ENCODE measurements around the gene RBP2. TPM values are rescaled to one million over a fixed set of nuclear protein-coding genes. Genes with fewer than 3 reads are reported as not detected.

RBP2 gene
- total and polyA plus RNA-seq, 9 of the 15 experiments (the other 6 are each of a cell fraction or from before 2014, with no cell fraction given): not detected

DNA sequence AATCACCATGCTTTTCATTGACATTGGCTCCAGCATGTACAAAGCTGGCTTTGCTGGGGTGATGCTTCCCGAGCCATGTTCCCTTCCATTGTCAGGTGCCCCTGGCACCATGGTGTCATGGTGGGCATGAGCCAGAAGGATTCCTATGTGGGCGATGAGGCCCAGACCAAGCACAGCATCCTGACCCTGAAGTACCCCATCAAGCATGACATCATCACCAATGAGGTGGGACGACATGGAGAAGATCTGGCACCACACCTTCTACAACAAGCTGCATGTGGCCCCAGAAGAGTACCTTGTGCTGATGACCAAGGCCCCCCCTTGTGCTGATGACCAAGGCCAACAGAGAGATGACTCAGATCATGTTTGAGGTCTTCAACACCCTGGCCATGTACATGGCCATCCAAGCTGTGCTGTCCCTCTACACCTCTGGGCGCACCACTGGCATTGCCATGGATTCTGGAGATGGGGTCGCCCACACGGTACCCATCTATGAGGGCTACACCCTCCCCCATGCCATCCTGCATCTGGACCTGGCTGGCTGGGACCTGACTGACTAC lies 17.6 kb upstream of the RBP2 start:
- BruUV-seq (replicated peaks): no TSS peak
- TF ChIP-seq, protein P1, sequence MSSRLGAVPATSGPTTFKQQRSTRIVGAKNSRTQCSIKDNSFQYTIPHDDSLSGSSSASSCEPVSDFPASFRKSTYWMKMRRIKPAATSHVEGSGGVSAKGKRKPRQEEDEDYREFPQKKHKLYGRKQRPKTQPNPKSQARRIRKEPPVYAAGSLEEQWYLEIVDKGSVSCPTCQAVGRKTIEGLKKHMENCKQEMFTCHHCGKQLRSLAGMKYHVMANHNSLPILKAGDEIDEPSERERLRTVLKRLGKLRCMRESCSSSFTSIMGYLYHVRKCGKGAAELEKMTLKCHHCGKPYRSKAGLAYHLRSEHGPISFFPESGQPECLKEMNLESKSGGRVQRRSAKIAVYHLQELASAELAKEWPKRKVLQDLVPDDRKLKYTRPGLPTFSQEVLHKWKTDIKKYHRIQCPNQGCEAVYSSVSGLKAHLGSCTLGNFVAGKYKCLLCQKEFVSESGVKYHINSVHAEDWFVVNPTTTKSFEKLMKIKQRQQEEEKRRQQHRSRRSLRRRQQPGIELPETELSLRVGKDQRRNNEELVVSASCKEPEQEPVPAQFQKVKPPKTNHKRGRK (tag; IDR thresholded peaks at IDR 0.05): no peak
- TF ChIP-seq TRIM25 (IDR thresholded peaks at IDR 0.05; ENCODE audit: borderline replicate concordance): no peak
- TF ChIP-seq ZNF318 (IDR thresholded peaks at IDR 0.05; ENCODE audit: borderline replicate concordance in 1 of 2, low read depth in 1 of 2): no peak
- no peak for TF ChIP-seq ZNF717 (CRISPR knock-in tag; IDR thresholded peaks at IDR 0.05)
- TF ChIP-seq GTF2E2 (tag; IDR thresholded peaks at IDR 0.05): no peak
- no peak for TF ChIP-seq ZNF174 (CRISPR knock-in tag; IDR thresholded peaks at IDR 0.05)
- TF ChIP-seq ZNF324 (CRISPR knock-in tag; IDR thresholded peaks at IDR 0.05): no peak
- TF ChIP-seq ZBTB1 (CRISPR knock-in tag; IDR thresholded peaks at IDR 0.05; ENCODE audit: borderline replicate concordance, low read depth): no peak
- TF ChIP-seq ZNF785 (CRISPR knock-in tag; IDR thresholded peaks at IDR 0.05): no peak
- TF ChIP-seq SMARCC2 (IDR thresholded peaks at IDR 0.05; ENCODE audit: low read depth): no peak
- no peak for TF ChIP-seq XRCC3 (IDR thresholded peaks at IDR 0.05)
- no peak for TF ChIP-seq TEAD2 (tag; IDR thresholded peaks at IDR 0.05)
- POLR2A ChIA-PET: no interaction called here
- Histone ChIP-seq H3K9me1 (ENCODE audit: control insufficient read depth, insufficient read depth, low read length) (no peaks in the 10 kb centered on the region), H4K20me1 (replicated peaks; ENCODE audit: control insufficient read depth, insufficient read depth, low read length) (no peaks in the 10 kb centered on the region), H3K9me3 (replicated peaks; ENCODE audit: control insufficient read depth, insufficient read depth, low read depth, low read length) (no peaks in the 10 kb centered on the region), H3K4me3 (no peak overlapping the region), H3K4me2 (ENCODE audit: insufficient read depth, low read length) (no peak overlapping the region), H3K79me2 (ENCODE audit: control insufficient read depth, insufficient read depth, low read length) (no peaks in the 10 kb centered on the region), H3K27ac (ENCODE audit: extremely low read depth, low read depth, low read length) (no peak overlapping the region), H3K9ac (ENCODE audit: insufficient read depth in 1 of 2, low read depth in 2 of 2, low read length in 2 of 2) (no peak overlapping the region), H2AFZ (ENCODE audit: low read depth, low read length) (no peak overlapping the region), H3K36me3 (ENCODE audit: control insufficient read depth, insufficient read depth, low read length) (no peaks in the 10 kb centered on the region), H3K27me3 (ENCODE audit: control insufficient read depth in 2 of 2, insufficient read depth in 2 of 2, low read length in 2 of 2) (no peaks in the 10 kb centered on the region; a peak in 1 of 5 replicates), H3K4me1 (replicated peaks in 1 of 2; ENCODE audit: control insufficient read depth in 2 of 2, insufficient read depth in 2 of 2, low read length in 2 of 2) (no peaks in the 10 kb centered on the region)
- no peak for DNase-seq (ENCODE audit: extremely low read depth in 1 of 4, low spot score in 3 of 4)
- in situ Hi-C loops (cut with MboI): no loop called here
- intact Hi-C loops (cut with micrococcal nuclease): no loop called here
- CTCF ChIA-PET (ENCODE audit: low intra/inter-chr PET ratio): no interaction called here
- no peak for ATAC-seq
- 2% methylated on average over 6 of the region's 6 CpGs for WGBS (ENCODE audit: insufficient coverage, low coverage, missing lambda C conversion rate)
- no peak for FAIRE-seq

Measured in K562 (cell line).